ENCODE measurements around the gene POLR2A. TPM values are rescaled to one million over a fixed set of nuclear protein-coding genes. Genes with fewer than 3 reads are reported as not detected.

Gene POLR2A
- total RNA-seq (100 to 1,000 TPM in 2 of 7 donors, 10 to 100 TPM in 5; 39.5 to 110 (median 88.2) TPM), polyA plus RNA-seq (10 to 100 TPM; 26.7 to 74.5 TPM)
- long read RNA-seq, donor 1, partial matches to known transcripts, result 5 of 7 reads
- long read RNA-seq, donor 1, other reads (novel, unspliced or antisense), result 1 of 7 reads
- long read RNA-seq, donor 2, full-length matches to known transcripts, result 17 of 152 reads
- long read RNA-seq, donor 2, partial matches to known transcripts, result 135 of 152 reads
- long read RNA-seq, donor 2, other reads (novel, unspliced or antisense), result 0 of 152 reads
- long read RNA-seq, donor 3, full-length matches to known transcripts, result 3 of 23 reads
- long read RNA-seq, donor 3, partial matches to known transcripts, result 19 of 23 reads
- long read RNA-seq, donor 3, other reads (novel, unspliced or antisense), result 1 of 23 reads

DNA sequence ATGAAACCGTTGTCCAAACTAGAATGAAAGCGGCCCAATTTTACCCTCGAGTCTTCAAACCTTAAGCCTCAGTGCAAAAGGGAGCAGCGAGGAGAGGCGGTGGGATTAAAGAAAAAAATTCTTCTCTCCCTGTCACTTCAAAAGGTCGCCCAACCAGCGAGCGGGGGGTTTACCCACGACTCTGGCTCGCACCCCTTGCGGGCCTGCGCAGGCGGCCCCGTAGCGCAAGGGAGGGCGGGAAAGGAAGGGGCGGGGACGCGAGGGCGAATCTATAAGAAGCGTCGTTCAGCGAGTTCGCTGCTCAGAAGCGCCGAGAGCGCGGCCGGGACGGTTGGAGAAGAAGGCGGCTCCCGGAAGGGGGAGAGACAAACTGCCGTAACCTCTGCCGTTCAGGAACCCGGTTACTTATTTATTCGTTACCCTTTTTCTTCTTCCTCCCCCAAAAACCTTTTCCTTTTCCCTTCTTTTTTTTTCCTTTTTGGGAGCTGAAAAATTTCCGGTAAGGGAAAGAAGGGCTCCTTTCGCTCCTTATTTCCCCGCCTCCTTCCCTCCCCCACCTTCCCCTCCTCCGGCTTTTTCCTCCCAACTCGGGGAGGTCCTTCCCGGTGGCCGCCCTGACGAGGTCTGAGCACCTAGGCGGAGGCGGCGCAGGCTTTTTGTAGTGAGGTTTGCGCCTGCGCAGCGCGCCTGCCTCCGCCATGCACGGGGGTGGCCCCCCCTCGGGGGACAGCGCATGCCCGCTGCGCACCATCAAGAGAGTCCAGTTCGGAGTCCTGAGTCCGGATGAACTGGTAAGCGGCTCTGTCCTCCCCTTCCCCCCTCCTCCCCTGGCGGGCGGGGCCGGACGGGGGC lies at the start of gene POLR2A:
Gene POLR2A, plus strand, starts transcription at position 300 of the 852 bp plus-strand sequence.
- Histone ChIP-seq H3K4me3 (peak within 1 kb of the TSS; percentile 67), H3K27ac (peak within 1 kb of the TSS; percentile 90 to 98), H3K4me1 (ENCODE audit: insufficient read depth) (peaks cover 12% of the 10 kb centered on the region), H3K27me3 (no peaks in the 10 kb centered on the region), H3K9me3 (no peaks in the 10 kb centered on the region), H3K36me3 (no peaks in the 10 kb centered on the region)
- 0 to 1% (median 0%) methylated on average over 64 of the region's 64 CpGs for WGBS, 3 donors
- intact Hi-C loops (cut with DNase I), result loop anchor here in 2 of 4 donors (2.0 to 10.0 kb wide), 2 partner anchors 131 to 201 kb away; partner anchors contain the start of genes KCTD11 (in 1 of the 2), TP53 (in 1 of the 2) and WRAP53 (in 1 of the 2)
- TF ChIP-seq, protein P1, sequence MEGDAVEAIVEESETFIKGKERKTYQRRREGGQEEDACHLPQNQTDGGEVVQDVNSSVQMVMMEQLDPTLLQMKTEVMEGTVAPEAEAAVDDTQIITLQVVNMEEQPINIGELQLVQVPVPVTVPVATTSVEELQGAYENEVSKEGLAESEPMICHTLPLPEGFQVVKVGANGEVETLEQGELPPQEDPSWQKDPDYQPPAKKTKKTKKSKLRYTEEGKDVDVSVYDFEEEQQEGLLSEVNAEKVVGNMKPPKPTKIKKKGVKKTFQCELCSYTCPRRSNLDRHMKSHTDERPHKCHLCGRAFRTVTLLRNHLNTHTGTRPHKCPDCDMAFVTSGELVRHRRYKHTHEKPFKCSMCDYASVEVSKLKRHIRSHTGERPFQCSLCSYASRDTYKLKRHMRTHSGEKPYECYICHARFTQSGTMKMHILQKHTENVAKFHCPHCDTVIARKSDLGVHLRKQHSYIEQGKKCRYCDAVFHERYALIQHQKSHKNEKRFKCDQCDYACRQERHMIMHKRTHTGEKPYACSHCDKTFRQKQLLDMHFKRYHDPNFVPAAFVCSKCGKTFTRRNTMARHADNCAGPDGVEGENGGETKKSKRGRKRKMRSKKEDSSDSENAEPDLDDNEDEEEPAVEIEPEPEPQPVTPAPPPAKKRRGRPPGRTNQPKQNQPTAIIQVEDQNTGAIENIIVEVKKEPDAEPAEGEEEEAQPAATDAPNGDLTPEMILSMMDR (IDR thresholded peaks at IDR 0.05), result peak in 2 of 3 donors; percentile 27 to 43
- TF ChIP-seq POLR2A (IDR thresholded peaks at IDR 0.05) (peak; percentile 100), EP300 (IDR thresholded peaks at IDR 0.05) (peak; percentile 73)
- peak; percentile 99 for DNase-seq

DNA sequence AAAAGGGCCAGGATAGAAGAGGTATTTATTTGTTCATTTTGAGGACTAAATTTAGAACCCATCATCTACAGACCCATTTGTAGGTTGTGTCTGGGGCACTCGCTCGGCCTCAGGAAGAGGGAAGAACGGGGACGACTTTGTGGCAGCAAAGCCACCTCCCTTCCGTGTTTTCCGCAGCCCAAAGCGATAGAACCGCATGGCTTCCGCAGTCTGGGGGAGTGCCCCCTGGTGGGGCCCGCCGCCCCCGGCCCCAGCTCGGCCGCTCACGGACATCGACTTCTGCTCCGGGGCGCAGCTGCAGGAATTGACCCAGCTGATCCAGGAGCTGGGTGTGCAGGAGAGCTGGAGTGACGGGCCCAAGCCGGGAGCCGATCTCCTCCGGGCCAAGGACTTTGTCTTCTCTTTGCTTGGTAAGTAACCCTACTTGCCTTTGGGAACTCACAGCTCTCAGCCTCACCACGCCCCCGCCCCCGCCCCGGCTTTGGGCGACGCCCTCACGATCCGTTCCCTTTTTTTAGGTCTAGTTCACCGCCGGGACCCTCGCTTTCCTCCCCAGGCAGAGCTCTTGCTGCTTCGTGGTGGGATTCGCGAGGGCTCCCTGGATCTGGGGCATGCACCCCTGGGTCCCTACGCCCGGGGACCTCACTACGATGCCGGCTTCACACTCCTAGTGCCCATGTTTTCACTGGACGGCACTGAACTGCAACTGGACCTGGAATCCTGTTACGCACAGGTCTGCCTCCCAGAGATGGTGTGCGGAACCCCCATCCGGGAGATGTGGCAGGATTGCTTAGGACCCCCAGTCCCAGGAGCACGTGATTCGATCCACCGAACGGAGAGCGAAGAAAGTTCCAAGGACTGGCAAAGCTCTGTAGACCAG lies 48.2 kb upstream of the POLR2A start:
- H3K9me3 ChIP-seq, result no peaks in the 10 kb centered on the region
- peak overlapping the region; percentile 27 for H3K4me3 ChIP-seq
- TF ChIP-seq, protein P1 (IDR thresholded peaks at IDR 0.05), result no peak
- TF ChIP-seq POLR2A (IDR thresholded peaks at IDR 0.05) (no peak), EP300 (IDR thresholded peaks at IDR 0.05) (no peak)
- no peak for DNase-seq
- intact Hi-C loops (cut with DNase I), result loop anchor here in 3 of 4 donors (2.0 to 10.0 kb wide), 2 partner anchors 81 kb away; partner anchors contain the start of genes TMEM95 (in 3 of the 3) and KCTD11 (in 2 of the 3)
- H3K36me3 ChIP-seq, result no peaks in the 10 kb centered on the region
- 5 to 9% (median 6%) methylated on average over 42 to 49 of the region's 49 CpGs for WGBS, 3 donors
- H3K27me3 ChIP-seq, result no peaks in the 10 kb centered on the region
- H3K4me1 ChIP-seq (ENCODE audit: insufficient read depth), result peaks cover 4% of the 10 kb centered on the region
- no peak overlapping the region for H3K27ac ChIP-seq

DNA sequence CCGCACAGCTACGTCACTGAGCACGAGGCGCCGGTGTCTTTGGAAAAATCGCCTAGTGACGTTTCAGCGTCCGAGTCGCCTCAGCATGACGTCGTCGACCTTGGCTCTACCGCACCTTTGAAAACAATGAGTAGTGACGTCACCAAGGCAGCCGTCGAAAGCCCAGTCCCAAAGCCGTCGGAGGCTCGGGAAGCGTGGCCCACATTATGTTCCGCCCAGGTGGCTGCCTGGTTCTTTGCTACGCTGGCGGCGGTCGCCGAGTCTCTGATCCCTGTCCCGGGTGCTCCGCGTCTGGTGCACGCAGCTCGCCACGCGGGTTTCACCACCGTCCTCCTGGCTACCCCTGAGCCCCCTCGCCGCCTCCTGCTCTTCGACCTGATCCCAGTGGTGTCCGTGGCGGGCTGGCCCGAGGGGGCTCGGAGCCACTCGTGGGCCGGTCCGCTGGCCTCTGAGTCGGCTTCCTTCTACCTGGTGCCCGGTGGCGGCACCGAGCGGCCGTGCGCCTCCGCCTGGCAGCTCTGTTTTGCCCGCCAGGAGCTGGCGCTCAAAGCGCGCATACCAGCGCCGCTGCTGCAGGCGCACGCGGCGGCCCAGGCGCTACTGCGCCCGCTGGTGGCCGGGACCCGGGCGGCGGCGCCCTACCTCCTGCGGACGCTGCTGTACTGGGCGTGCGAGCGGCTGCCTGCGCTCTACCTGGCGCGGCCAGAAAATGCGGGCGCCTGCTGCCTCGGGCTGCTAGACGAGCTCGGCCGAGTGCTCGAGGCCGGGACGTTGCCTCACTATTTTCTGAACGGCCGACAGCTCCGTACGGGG lies 47.4 kb upstream of the POLR2A start:
- TF ChIP-seq POLR2A (IDR thresholded peaks at IDR 0.05), result no peak
- TF ChIP-seq, protein P1 (IDR thresholded peaks at IDR 0.05), result peak; percentile 68 to 95 (median 88)
- Histone ChIP-seq H3K4me3 (peak overlapping the region; percentile 15), H3K4me1 (ENCODE audit: insufficient read depth) (peaks cover 4% of the 10 kb centered on the region), H3K27ac (no peak overlapping the region), H3K9me3 (no peaks in the 10 kb centered on the region), H3K36me3 (no peaks in the 10 kb centered on the region), H3K27me3 (no peaks in the 10 kb centered on the region)
- 1 to 6% (median 3%) methylated on average over 65 to 92 of the region's 92 CpGs for whole genome bisulfite sequencing, 3 donors
- intact Hi-C loops (cut with DNase I), result loop anchor here in 2 of 4 donors (10.0 kb wide), 1 partner anchor 82 kb away; the partner anchor contains the start of genes KCTD11 (in 2 of the 2) and TMEM95 (in 2 of the 2)
- DNase-seq, result peak; percentile 65 to 85 (median 75)

Data from ovary (tissue), 10 donors.